Activated CD8-positive, alpha-beta memory T cell treated with anti-CD3 and anti-CD28 coated beads for 36 hours (primary cell): ENCODE data around the gene HLA-DMB. TPM values are rescaled to one million over a fixed set of nuclear protein-coding genes. Genes with fewer than 3 reads are reported as not detected.

ENCODE experiments used
- CTCF ChIA-PET: fragments of 350-600 bp; sonication (Branson Sonifier 250); formaldehyde crosslinking; loops from one replicate; lab custom pipeline; 2021; ENCODE audit warnings: antibody characterized with exemption; lab: Charles Lee
- POLR2A ChIA-PET: fragments of 350-600 bp; sonication (Branson Sonifier 250); formaldehyde crosslinking; loops from one replicate; lab custom pipeline; 2021; ENCODE audit warnings: antibody characterized with exemption; lab: Charles Lee
- total RNA-seq, 2 experiments: library from RNA; stranded (reverse); gene quantifications; one replicate each; pipeline ENCODE4 v1.2.3, GENCODE V29; 2021

HLA-DMB gene
- total RNA-seq, 2 experiments from 2014 or later: 2.2 to 2.6 TPM

GRCh38 chr6:32974541-32975308, 33.9 kb upstream of the HLA-DMB start:
- POLR2A ChIA-PET: interaction anchor here (1.0 to 4.8 kb wide), 5 partner anchors 9 to 129 kb away, joined by 4 to 48 read pairs (median 8); partner anchors contain the start of genes PSMB9 and TAP1
- CTCF ChIA-PET: interaction anchor here (1.9 to 4.6 kb wide), 4 partner anchors 9 to 41 kb away, joined by 8 to 38 read pairs (median 14); partner anchors contain the start of gene HLA-DMA

- ChIA-PET POLR2A (interaction anchor here (1.0 to 4.8 kb wide), 5 partner anchors 10 to 129 kb away, joined by 4 to 48 read pairs (median 8); partner anchors contain the start of genes PSMB9 and TAP1), CTCF (interaction anchor here (1.3 to 4.6 kb wide), 3 partner anchors 7 to 40 kb away, joined by 3 to 38 read pairs (median 17); no protein-coding TSS in a partner anchor)
These were observed 33.1 kb upstream of the HLA-DMB start for GRCh38 chr6:32974016-32974333.

- CTCF ChIA-PET: interaction anchor here (0.6 to 4.6 kb wide), 9 partner anchors 8 to 457 kb away, joined by 3 to 38 read pairs (median 4); no protein-coding TSS in a partner anchor
- POLR2A ChIA-PET: interaction anchor here (0.5 to 5.8 kb wide), 11 partner anchors 7 to 304 kb away, joined by 3 to 52 read pairs (median 16); partner anchors contain the start of genes B3GALT4, HLA-DMA, HLA-DMB and PSMB9
These were observed 32.6 kb upstream of the HLA-DMB start for GRCh38 chr6:32973144-32974015.

GRCh38 chr6:32972353-32973143, 31.7 kb upstream of the HLA-DMB start:
- POLR2A ChIA-PET: interaction anchor here (0.5 to 5.8 kb wide), 29 partner anchors 8 to 845 kb away, joined by 3 to 52 read pairs (median 7); partner anchors contain the start of genes ATF6B, B3GALT4, HLA-DMA and HLA-DMB
- CTCF ChIA-PET: interaction anchor here (0.6 to 4.6 kb wide), 17 partner anchors 8 to 1268 kb away, joined by 3 to 38 read pairs (median 4); partner anchors contain the start of genes HLA-DMA, TAP1 and TAP2

GRCh38 chr6:32971581-32972352, 30.9 kb upstream of the HLA-DMB start:
- ChIA-PET POLR2A (interaction anchor here (0.6 to 5.8 kb wide), 39 partner anchors 8 to 1114 kb away, joined by 3 to 52 read pairs (median 4); partner anchors contain the start of genes ATF6B, B3GALT4, HLA-DMA and HLA-DMB), CTCF (interaction anchor here (0.6 to 4.6 kb wide), 17 partner anchors 9 to 1267 kb away, joined by 3 to 38 read pairs (median 5); partner anchors contain the start of genes HLA-DMA, HLA-DMB, PSMB8 and TAP1)

GRCh38 chr6:32971242-32971580, 30.4 kb upstream of the HLA-DMB start:
- POLR2A ChIA-PET: interaction anchor here (0.6 to 5.8 kb wide), 28 partner anchors 8 to 1824 kb away, joined by 3 to 52 read pairs (median 6); partner anchors contain the start of genes HLA-DMA, HLA-DMB, HSD17B8 and PSMB8
- CTCF ChIA-PET: interaction anchor here (0.6 to 4.6 kb wide), 13 partner anchors 9 to 518 kb away, joined by 3 to 38 read pairs (median 6); partner anchors contain the start of genes HLA-DMA, HLA-DMB, PSMB8 and TAP1

- CTCF ChIA-PET: interaction anchor here (0.8 to 4.6 kb wide), 10 partner anchors 11 to 132 kb away, joined by 3 to 38 read pairs (median 6); partner anchors contain the start of genes HLA-DMA, HLA-DMB, PSMB8 and TAP2
- POLR2A ChIA-PET: interaction anchor here (0.5 to 5.8 kb wide), 21 partner anchors 10 to 1823 kb away, joined by 3 to 52 read pairs (median 8); partner anchors contain the start of genes HLA-DMA, PSMB8, PSMB9 and RPS18
These were observed 29.8 kb upstream of the HLA-DMB start for GRCh38 chr6:32970413-32971241.

GRCh38 chr6:32969685-32970412, 29.0 kb upstream of the HLA-DMB start:
- ChIA-PET POLR2A (interaction anchor here (0.6 to 5.8 kb wide), 8 partner anchors 11 to 1615 kb away, joined by 3 to 52 read pairs (median 24); partner anchors contain the start of genes HLA-DMA, PSMB9, RPS18 and TAP1), CTCF (interaction anchor here (1.3 to 4.6 kb wide), 5 partner anchors 10 to 125 kb away, joined by 3 to 38 read pairs (median 7); partner anchors contain the start of gene HLA-DMA)

GRCh38 chr6:32968867-32969684, 28.2 kb upstream of the HLA-DMB start:
- ChIA-PET POLR2A (interaction anchor here (1.1 to 5.8 kb wide), 7 partner anchors 10 to 131 kb away, joined by 3 to 52 read pairs (median 9); partner anchors contain the start of genes HLA-DMA and TAP2), CTCF (interaction anchor here (0.7 to 3.1 kb wide), 9 partner anchors 7 to 131 kb away, joined by 3 to 23 read pairs (median 5); partner anchors contain the start of genes HLA-DMA and TAP2)

GRCh38 chr6:32968093-32968866, 27.5 kb upstream of the HLA-DMB start, which contains the start of gene BRD2:
Gene BRD2 (plus strand): TSS chr6:32968594. CDS start chr6:32972899, 4,305 bp downstream.
- POLR2A ChIA-PET: interaction anchor here (0.6 to 5.8 kb wide), 12 partner anchors 10 to 1315 kb away, joined by 3 to 45 read pairs (median 3); partner anchors contain the start of genes HLA-DMA, HLA-DPB1, PSMB9 and TAP1
- CTCF ChIA-PET: interaction anchor here (0.7 to 3.1 kb wide), 11 partner anchors 8 to 130 kb away, joined by 3 to 23 read pairs (median 4); partner anchors contain the start of genes HLA-DMA and TAP2

- ChIA-PET POLR2A (interaction anchor here (0.6 to 5.8 kb wide), 12 partner anchors 9 to 1314 kb away, joined by 3 to 45 read pairs (median 3); partner anchors contain the start of genes HLA-DMA, HLA-DPB1, PSMB9 and TAP1), CTCF (interaction anchor here (0.9 to 3.1 kb wide), 15 partner anchors 9 to 133 kb away, joined by 3 to 23 read pairs (median 4); partner anchors contain the start of genes HLA-DMA and HLA-DMB)
These were observed 26.6 kb upstream of the HLA-DMB start for GRCh38 chr6:32967151-32968091.

- CTCF ChIA-PET: interaction anchor here (0.9 to 1.9 kb wide), 3 partner anchors 12 to 53 kb away, joined by 3 to 9 read pairs (median 4); partner anchors contain the start of gene HLA-DMA
- POLR2A ChIA-PET: no interaction called here
These were observed 23.9 kb upstream of the HLA-DMB start for GRCh38 chr6:32964776-32965175.
